CD4-positive, alpha-beta T cell (primary cell): ENCODE data around the gene ZNF804B. TPM values are rescaled to one million over a fixed set of nuclear protein-coding genes. Genes with fewer than 3 reads are reported as not detected.

Source experiments
- ATAC-seq: fragments of 200-7000 bp; cut with Tn5 transposase; one replicate; pipeline ENCODE4 v1.10.0; 2022; ENCODE audit warnings: mild to moderate bottlenecking; ENCODE audit not compliant: poor library complexity
- CTCF ChIA-PET: fragments of 350-600 bp; sonication (Branson Sonifier 250); formaldehyde crosslinking; loops from one replicate; lab custom pipeline; 2021; ENCODE audit warnings: antibody characterized with exemption, inconsistent platforms; lab: Charles Lee
- POLR2A ChIA-PET: fragments of 350-600 bp; sonication (Branson Sonifier 250); formaldehyde crosslinking; loops from one replicate; lab custom pipeline; 2021; ENCODE audit warnings: antibody characterized with exemption, inconsistent platforms; lab: Charles Lee
- DNase-seq, 14 experiments: peaks; one replicate each; pipeline ENCODE4 v3.0.0-alpha.2; 2013 to 2020; ENCODE audit warnings: mixed read lengths in 2 of 14
- H3K27ac ChIP-seq, 2 donors: one replicate each; pipeline versions ENCODE4 v1.5.1 to v1.7.0; 2013; ENCODE audit warnings: low read length in 2 of 2, low read depth in 1 of 2, mild to moderate bottlenecking in 1 of 2
- H3K27me3 ChIP-seq, 2 experiments: 1 replicate in 1 of 2; 2 replicates in 1 of 2; pipeline versions ENCODE4 v1.6.1 to v1.7.0; 2013; ENCODE audit warnings: low read length in 2 of 2, control low read depth in 1 of 2, mild to moderate bottlenecking in 1 of 2, moderate library complexity in 1 of 2; ENCODE audit not compliant: insufficient read depth in 2 of 2, control insufficient read depth in 1 of 2
- H3K36me3 ChIP-seq: one replicate; pipeline ENCODE4 v1.6.1; 2013; ENCODE audit warnings: low read length, control low read depth; ENCODE audit not compliant: insufficient read depth
- H3K4me1 ChIP-seq: one replicate; pipeline ENCODE4 v1.6.1; 2013; ENCODE audit warnings: low read length, control low read depth; ENCODE audit not compliant: insufficient read depth
- H3K4me3 ChIP-seq: one replicate; pipeline ENCODE4 v1.5.1; 2013; ENCODE audit warnings: mild to moderate bottlenecking, low read length, moderate library complexity
- H3K9me3 ChIP-seq, 2 experiments: 1 replicate in 1 of 2; 2 replicates in 1 of 2; pipeline versions ENCODE4 v1.6.1 to v1.7.0; 2013; ENCODE audit warnings: low read length in 2 of 2, mild to moderate bottlenecking in 2 of 2, control low read depth in 1 of 2, moderate library complexity in 1 of 2; ENCODE audit not compliant: control insufficient read depth in 1 of 2, insufficient read depth in 1 of 2
- H3K27ac Mint-ChIP-seq: one replicate; pipeline ENCODE4 v1.8.0; 2020; ENCODE audit warnings: mixed read lengths
- H3K27me3 Mint-ChIP-seq: one replicate; pipeline ENCODE4 v1.8.0; 2021; ENCODE audit warnings: mixed read lengths
- H3K36me3 Mint-ChIP-seq: one replicate; pipeline ENCODE4 v1.8.0; 2021; ENCODE audit warnings: low read depth, mixed read lengths
- H3K4me1 Mint-ChIP-seq: one replicate; pipeline ENCODE4 v1.8.0; 2021; ENCODE audit warnings: low read depth, mixed read lengths
- H3K4me3 Mint-ChIP-seq: one replicate; pipeline ENCODE4 v1.8.0; 2020; ENCODE audit warnings: mild to moderate bottlenecking, mixed read lengths
- H3K9me3 Mint-ChIP-seq: one replicate; pipeline ENCODE4 v1.8.0; 2020; ENCODE audit warnings: mixed read lengths
- CTCF ChIP-seq: fragments of 200-600 bp; IDR thresholded peaks from one replicate; pipeline ENCODE4 v1.8.0; 2022; ENCODE audit warnings: antibody characterized with exemption, mild to moderate bottlenecking
- intact Hi-C, 2 experiments: fragments of 100-400 bp; cut with DNase I in 1 of 2; cut with micrococcal nuclease in 1 of 2; formaldehyde crosslinking; loops; one replicate each; pipeline versions ENCODE4 v1.15.1 to v1.9.0; 2023 to 2025; cut with DNase I, micrococcal nuclease
- total RNA-seq, 174 experiments: library from RNA in 2 of 174; stranded (reverse) in 2 of 174; gene quantifications; one replicate each; pipeline ENCODE4 v1.2.3 and lab custom pipeline; 2021 to 2026

The ZNF804B gene
- total RNA-seq, 2 experiments from 2014 or later: not detected

- H3K4me3 ChIP-seq: no peak overlapping the region
- H3K9me3 ChIP-seq: peaks cover 0 to 3% of the 10 kb centered on the region in 2 experiments
- Mint-ChIP-seq H3K4me1 (no peaks in the 10 kb centered on the region), H3K27me3 (no peaks in the 10 kb centered on the region), H3K27ac (no peak overlapping the region), H3K36me3 (no peaks in the 10 kb centered on the region), H3K9me3 (peaks cover 6% of the 10 kb centered on the region), H3K4me3 (no peak overlapping the region)
- no peak for TF ChIP-seq CTCF
- H3K27ac ChIP-seq: no peak overlapping the region
- H3K4me1 ChIP-seq: no peaks in the 10 kb centered on the region
- intact Hi-C loops: no loop called here
- H3K27me3 ChIP-seq: no peaks in the 10 kb centered on the region
- no peak for DNase-seq
- H3K36me3 ChIP-seq: no peaks in the 10 kb centered on the region
- CTCF ChIA-PET: no interaction called here
- no peak for ATAC-seq
- POLR2A ChIA-PET: no interaction called here
These were observed 314.3 kb downstream of the ZNF804B start for GRCh38 chr7:89073776-89074175.

GRCh38 chr7:89077992-89078391 lies 318.5 kb downstream of the ZNF804B start:
- no peak overlapping the region for H3K4me3 Mint-ChIP-seq
- CTCF ChIA-PET: no interaction called here

GRCh38 chr7:89085580-89085979 lies 326.1 kb downstream of the ZNF804B start:
- TF ChIP-seq CTCF: no peak
- Mint-ChIP-seq H3K4me3 (no peak overlapping the region), H3K27ac (no peak overlapping the region), H3K36me3 (no peaks in the 10 kb centered on the region), H3K9me3 (no peaks in the 10 kb centered on the region), H3K4me1 (no peaks in the 10 kb centered on the region), H3K27me3 (no peaks in the 10 kb centered on the region)
- Histone ChIP-seq H3K9me3 (no peaks in the 10 kb centered on the region), H3K27ac (no peak overlapping the region), H3K4me3 (no peak overlapping the region), H3K27me3 (no peaks in the 10 kb centered on the region), H3K36me3 (no peaks in the 10 kb centered on the region), H3K4me1 (no peaks in the 10 kb centered on the region)
- ChIA-PET POLR2A (no interaction called here), CTCF (no interaction called here)
- ATAC-seq (no peak), DNase-seq (no peak)
- intact Hi-C loops: no loop called here

More at GRCh38 chr7:89077992-89078391, 318.5 kb downstream of the ZNF804B start:
- DNase-seq (no peak), ATAC-seq (no peak)
- Histone ChIP-seq H3K9me3 (peaks cover 0 to 3% of the 10 kb centered on the region in 2 experiments), H3K36me3 (no peaks in the 10 kb centered on the region), H3K27me3 (no peaks in the 10 kb centered on the region), H3K4me3 (no peak overlapping the region), H3K4me1 (no peaks in the 10 kb centered on the region), H3K27ac (no peak overlapping the region)
- H3K36me3 Mint-ChIP-seq: no peaks in the 10 kb centered on the region
- intact Hi-C loops: no loop called here
- TF ChIP-seq CTCF: no peak
- H3K27me3 Mint-ChIP-seq: no peaks in the 10 kb centered on the region
- H3K4me1 Mint-ChIP-seq: no peaks in the 10 kb centered on the region
- H3K27ac Mint-ChIP-seq: no peak overlapping the region
- peaks cover 6% of the 10 kb centered on the region for H3K9me3 Mint-ChIP-seq
- POLR2A ChIA-PET: no interaction called here
